Tongue (tissue), 2 donors: ENCODE measurements around the gene C1QL2. TPM values are rescaled to one million over a fixed set of nuclear protein-coding genes. Genes with fewer than 3 reads are reported as not detected.

ENCODE experiments used
- DNase-seq: peaks from one replicate; pipeline ENCODE4 v3.0.0-alpha.2; 2015
- total RNA-seq: library from RNA; depleted of rRNA; stranded (reverse); fragments of >200 nt; gene quantifications from one replicate; pipeline ENCODE4 v1.2.3, GENCODE V29; 2014

Gene C1QL2
- total RNA-seq, 1 donor from 2014 or later, result not detected

GRCh38 chr2:119137502-119137901, 21.0 kb downstream of the C1QL2 start:
- no peak for DNase-seq

- DNase-seq, result no peak
These were observed 21.7 kb downstream of the C1QL2 start for GRCh38 chr2:119136872-119137271.

GRCh38 chr2:119136093-119136492, 22.5 kb downstream of the C1QL2 start:
- no peak for DNase-seq

GRCh38 chr2:119134775-119135174, 23.8 kb downstream of the C1QL2 start:
- no peak for DNase-seq

GRCh38 chr2:119126650-119127049, 31.9 kb downstream of the C1QL2 start:
- no peak for DNase-seq

- no peak for DNase-seq
These were observed 35.2 kb downstream of the C1QL2 start for GRCh38 chr2:119123389-119123788.

- DNase-seq, result no peak
These were observed 35.9 kb downstream of the C1QL2 start for GRCh38 chr2:119122663-119123062.

- peak; percentile 37 for DNase-seq
These were observed 38.4 kb downstream of the C1QL2 start for GRCh38 chr2:119119999-119120756.

- no peak for DNase-seq
These were observed 39.3 kb downstream of the C1QL2 start for GRCh38 chr2:119119076-119119785.

GRCh38 chr2:119117891-119118882, 40.4 kb downstream of the C1QL2 start:
- DNase-seq, result no peak

- no peak for DNase-seq
These were observed 41.1 kb downstream of the C1QL2 start for GRCh38 chr2:119117408-119117807.

- DNase-seq, result no peak
These were observed 41.9 kb downstream of the C1QL2 start for GRCh38 chr2:119116411-119117295.

- DNase-seq, result no peak
These were observed 44.3 kb downstream of the C1QL2 start for GRCh38 chr2:119114266-119114665.

GRCh38 chr2:119113489-119113770, 45.1 kb downstream of the C1QL2 start:
- DNase-seq, result no peak

- no peak for DNase-seq
These were observed 45.6 kb downstream of the C1QL2 start for GRCh38 chr2:119112770-119113488.

- DNase-seq, result no peak
These were observed 46.3 kb downstream of the C1QL2 start for GRCh38 chr2:119112230-119112629.

GRCh38 chr2:119111115-119111975, 47.2 kb downstream of the C1QL2 start:
- no peak for DNase-seq

GRCh38 chr2:119109866-119110265, 48.7 kb downstream of the C1QL2 start:
- DNase-seq, result no peak

GRCh38 chr2:119108186-119108585, 50.4 kb downstream of the C1QL2 start:
- DNase-seq, result no peak

GRCh38 chr2:119106301-119106897, 52.2 kb downstream of the C1QL2 start:
- peak; percentile 82 for DNase-seq
